ENCODE measurements around the gene HOXA13.

DNA sequence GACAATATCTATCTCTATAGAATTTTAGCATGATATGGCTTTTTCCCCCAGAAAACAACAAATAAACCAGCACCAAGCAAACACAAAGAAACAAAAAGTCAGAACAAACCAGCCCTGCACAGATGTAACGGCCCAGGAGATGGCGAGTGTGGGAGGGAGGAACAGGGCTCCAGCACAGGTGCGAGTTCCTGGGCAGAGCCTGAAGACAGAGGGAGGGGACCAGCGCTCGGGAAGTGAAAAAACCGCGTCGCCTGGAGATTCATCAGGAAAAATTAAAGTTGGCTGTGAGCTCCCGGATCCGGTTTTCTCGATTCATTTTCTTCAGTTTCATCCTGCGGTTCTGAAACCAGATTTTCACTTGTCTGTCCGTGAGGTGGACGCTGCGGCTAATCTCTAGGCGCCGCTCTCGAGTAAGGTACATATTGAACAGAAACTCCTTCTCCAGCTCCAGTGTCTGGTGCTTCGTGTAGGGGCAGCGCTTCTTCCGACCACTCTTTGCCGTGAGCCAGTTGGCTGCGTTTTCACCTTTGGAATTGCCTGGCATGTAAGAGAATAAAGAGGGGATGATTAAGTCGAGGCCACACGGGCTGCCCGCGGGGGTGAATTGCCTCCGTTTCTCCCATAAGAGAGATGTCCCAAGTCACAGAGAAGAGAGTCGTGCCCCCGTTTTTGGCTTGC is 28.1 kb downstream of the HOXA13 start:
- no peak for TF ChIP-seq CTCF (IDR thresholded peaks at IDR 0.05)
- TF ChIP-seq POLR2A (IDR thresholded peaks at IDR 0.05), result no peak
- TF ChIP-seq EP300 (IDR thresholded peaks at IDR 0.05), result no peak

All from stomach (tissue), 4 donors.